Endothelial cell (in vitro differentiated cells): ENCODE measurements around the gene MNAT1. TPM values are rescaled to one million over a fixed set of nuclear protein-coding genes. Genes with fewer than 3 reads are reported as not detected.

Source experiments
- DNase-seq: peaks from one replicate; pipeline ENCODE4 v3.0.0; 2021; ENCODE audit warnings: low spot score
- H3K27ac Mint-ChIP-seq: one replicate; pipeline ENCODE4 v1.8.0; 2021; ENCODE audit warnings: mixed read lengths, inconsistent platforms; ENCODE audit not compliant: unreplicated experiment
- H3K27me3 Mint-ChIP-seq: one replicate; pipeline ENCODE4 v1.8.0; 2021; ENCODE audit warnings: mild to moderate bottlenecking, moderate library complexity, mixed read lengths, inconsistent platforms; ENCODE audit not compliant: unreplicated experiment
- H3K36me3 Mint-ChIP-seq: one replicate; pipeline ENCODE4 v1.8.0; 2021; ENCODE audit warnings: mild to moderate bottlenecking, low read depth, mixed read lengths, inconsistent platforms; ENCODE audit not compliant: unreplicated experiment
- H3K4me1 Mint-ChIP-seq: one replicate; pipeline ENCODE4 v1.8.0; 2021; ENCODE audit warnings: mild to moderate bottlenecking, mixed read lengths, inconsistent platforms; ENCODE audit not compliant: unreplicated experiment
- H3K4me3 Mint-ChIP-seq: one replicate; pipeline ENCODE4 v1.8.0; 2021; ENCODE audit warnings: mild to moderate bottlenecking, mixed read lengths, inconsistent platforms; ENCODE audit not compliant: unreplicated experiment
- H3K9me3 Mint-ChIP-seq: one replicate; pipeline ENCODE4 v1.8.0; 2021; ENCODE audit warnings: mixed read lengths, inconsistent platforms; ENCODE audit not compliant: unreplicated experiment
- CTCF ChIP-seq: fragments of 200-600 bp; sonication (generic); IDR thresholded peaks from one replicate; pipeline ENCODE4 v1.5.0; 2021; ENCODE audit warnings: antibody characterized with exemption; ENCODE audit not compliant: unreplicated experiment
- total RNA-seq: library from RNA; stranded (reverse); fragmentation: NEBNext Ultra II Directional; extraction: Animal tissue kit (Norgen Biotek cat#: 25700); gene quantifications from one replicate; pipeline ENCODE4 v1.2.1, GENCODE V29; 2021; ENCODE audit not compliant: unreplicated experiment

MNAT1 gene
- total RNA-seq, 1 donor from 2014 or later = 27.8 TPM

GRCh38 chr14:60989599-60989998, 255.0 kb downstream of the MNAT1 start:
- no peaks in the 10 kb centered on the region for H3K9me3 Mint-ChIP-seq
- H3K4me3 Mint-ChIP-seq = no peak overlapping the region
- no peaks in the 10 kb centered on the region for H3K4me1 Mint-ChIP-seq
- H3K36me3 Mint-ChIP-seq = no peaks in the 10 kb centered on the region
- no peaks in the 10 kb centered on the region for H3K27me3 Mint-ChIP-seq
- DNase-seq = no peak
- TF ChIP-seq CTCF = no peak
- no peak overlapping the region for H3K27ac Mint-ChIP-seq

GRCh38 chr14:60998617-60999016, 264.1 kb downstream of the MNAT1 start:
- Mint-ChIP-seq H3K36me3 (peaks cover 12% of the 10 kb centered on the region), H3K27ac (no peak overlapping the region), H3K4me1 (no peaks in the 10 kb centered on the region), H3K27me3 (no peaks in the 10 kb centered on the region), H3K9me3 (peaks cover 4% of the 10 kb centered on the region), H3K4me3 (no peak overlapping the region)
- no peak for DNase-seq
- no peak for TF ChIP-seq CTCF

- Mint-ChIP-seq H3K27ac (no peak overlapping the region), H3K4me1 (no peaks in the 10 kb centered on the region), H3K36me3 (peaks cover 12% of the 10 kb centered on the region), H3K4me3 (no peak overlapping the region), H3K27me3 (no peaks in the 10 kb centered on the region), H3K9me3 (peaks cover 4% of the 10 kb centered on the region)
- no peak for TF ChIP-seq CTCF
- no peak for DNase-seq
These were observed 265.0 kb downstream of the MNAT1 start for GRCh38 chr14:60999536-60999935.

GRCh38 chr14:61003571-61003970, 269.0 kb downstream of the MNAT1 start:
- Mint-ChIP-seq H3K27me3 (no peaks in the 10 kb centered on the region), H3K4me3 (no peak overlapping the region), H3K4me1 (no peaks in the 10 kb centered on the region), H3K27ac (no peak overlapping the region), H3K9me3 (no peaks in the 10 kb centered on the region), H3K36me3 (no peaks in the 10 kb centered on the region)
- TF ChIP-seq CTCF = no peak
- no peak for DNase-seq

GRCh38 chr14:61019537-61019936, 285.0 kb downstream of the MNAT1 start:
- H3K4me3 Mint-ChIP-seq = no peak overlapping the region
- no peaks in the 10 kb centered on the region for H3K27me3 Mint-ChIP-seq
- H3K9me3 Mint-ChIP-seq = no peaks in the 10 kb centered on the region
- H3K27ac Mint-ChIP-seq = no peak overlapping the region
- peaks cover 8% of the 10 kb centered on the region for H3K36me3 Mint-ChIP-seq
- TF ChIP-seq CTCF = no peak
- no peak for DNase-seq
- no peaks in the 10 kb centered on the region for H3K4me1 Mint-ChIP-seq

Other genes starting within 250 kb of the MNAT1 start
- 3.8 TPM for gene C14orf39, start 248.7 kb upstream of the MNAT1 start, total RNA-seq
- not detected for gene SIX6, start 225.6 kb upstream of the MNAT1 start, total RNA-seq
- gene SIX1, start 85.3 kb upstream of the MNAT1 start, total RNA-seq = 0.41 TPM
- 6.3 TPM for gene SIX4, start 10.4 kb upstream of the MNAT1 start, total RNA-seq
- gene TRMT5, start 246.3 kb downstream of the MNAT1 start, total RNA-seq = 12.6 TPM
- 10.1 TPM for gene SLC38A6, start 246.5 kb downstream of the MNAT1 start, total RNA-seq